Spleen (tissue), 7 donors: ENCODE data around the gene SERPINH1.

Experiments used
- POLR2A ChIP-seq, 3 donors: fragments of 450-650 bp; IDR thresholded peaks; one replicate each; pipeline ENCODE4 v1.5.1; 2017; ENCODE audit warnings: antibody characterized with exemption in 3 of 3, mild to moderate bottlenecking in 1 of 3
- POLR2AphosphoS5 ChIP-seq, 3 donors: sonication (generic); formaldehyde crosslinking; IDR thresholded peaks; one replicate each; pipeline ENCODE4 v1.5.1; 2017; ENCODE audit warnings: antibody characterized with exemption in 3 of 3
- TF ChIP-seq, protein P1 (sequence below), 11 experiments: fragments of 200-600 bp in 7 of 11; fragments of 450-650 bp in 4 of 11; sonication (generic) in 4 of 11; IDR thresholded peaks in 8 of 11; conservative IDR thresholded peaks in 3 of 11; 1 replicate in 7 of 11; 2 replicates in 4 of 11; pipeline versions ENCODE4 v1.4.0 to v1.8.0; 2016 to 2021; ENCODE audit warnings: antibody characterized with exemption in 11 of 11, inconsistent platforms in 4 of 11, mild to moderate bottlenecking in 1 of 11
- donor health status: DM: no; HTN: no; CAD: no; lungs with moderate emphysema.
- donor health status: DM: no; HTN: no; CAD: no.
- donor health status: DM: no; HTN: no; CAD: no.

DNA sequence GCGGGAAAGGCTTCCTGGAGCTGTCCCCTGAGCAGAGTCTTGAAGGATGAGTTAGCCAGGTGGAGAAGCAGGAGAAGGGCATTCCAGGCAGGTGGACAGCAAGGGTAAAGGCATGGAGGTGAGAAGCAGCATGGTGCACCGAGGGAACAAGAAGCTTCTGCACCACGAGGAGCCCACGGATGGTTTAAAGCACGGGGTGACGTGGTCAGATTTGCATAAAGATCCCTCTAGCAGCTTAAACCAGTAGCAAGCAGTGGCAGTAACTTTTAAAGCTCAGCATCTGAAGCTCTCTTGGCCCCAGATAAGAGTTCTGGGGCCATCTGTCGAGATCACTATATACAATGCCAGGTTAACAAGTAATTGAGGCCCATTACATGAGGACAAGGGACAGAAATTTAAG, 36.8 kb downstream of the SERPINH1 start:
- TF ChIP-seq, protein P1, sequence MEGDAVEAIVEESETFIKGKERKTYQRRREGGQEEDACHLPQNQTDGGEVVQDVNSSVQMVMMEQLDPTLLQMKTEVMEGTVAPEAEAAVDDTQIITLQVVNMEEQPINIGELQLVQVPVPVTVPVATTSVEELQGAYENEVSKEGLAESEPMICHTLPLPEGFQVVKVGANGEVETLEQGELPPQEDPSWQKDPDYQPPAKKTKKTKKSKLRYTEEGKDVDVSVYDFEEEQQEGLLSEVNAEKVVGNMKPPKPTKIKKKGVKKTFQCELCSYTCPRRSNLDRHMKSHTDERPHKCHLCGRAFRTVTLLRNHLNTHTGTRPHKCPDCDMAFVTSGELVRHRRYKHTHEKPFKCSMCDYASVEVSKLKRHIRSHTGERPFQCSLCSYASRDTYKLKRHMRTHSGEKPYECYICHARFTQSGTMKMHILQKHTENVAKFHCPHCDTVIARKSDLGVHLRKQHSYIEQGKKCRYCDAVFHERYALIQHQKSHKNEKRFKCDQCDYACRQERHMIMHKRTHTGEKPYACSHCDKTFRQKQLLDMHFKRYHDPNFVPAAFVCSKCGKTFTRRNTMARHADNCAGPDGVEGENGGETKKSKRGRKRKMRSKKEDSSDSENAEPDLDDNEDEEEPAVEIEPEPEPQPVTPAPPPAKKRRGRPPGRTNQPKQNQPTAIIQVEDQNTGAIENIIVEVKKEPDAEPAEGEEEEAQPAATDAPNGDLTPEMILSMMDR (IDR thresholded peaks at IDR 0.05 in 8 of 11, conservative IDR thresholded peaks at IDR 0.05 in 3 of 11) = no peak
- TF ChIP-seq POLR2AphosphoS5 (IDR thresholded peaks at IDR 0.05) = no peak
- no peak for TF ChIP-seq POLR2A (IDR thresholded peaks at IDR 0.05)
